Mucosa of stomach (tissue), 1 donor: ENCODE measurements around the gene PDIA2.

Experiments
- H3K27me3 ChIP-seq: one replicate; pipeline ENCODE4 v1.7.0; 2013; ENCODE audit warnings: mild to moderate bottlenecking, low read length; ENCODE audit not compliant: control insufficient read depth, insufficient read depth
- H3K36me3 ChIP-seq: one replicate; pipeline ENCODE4 v1.7.0; 2013; ENCODE audit warnings: low read length; ENCODE audit not compliant: control insufficient read depth, insufficient read depth
- H3K4me1 ChIP-seq: one replicate; pipeline ENCODE4 v1.7.0; 2013; ENCODE audit warnings: mild to moderate bottlenecking, low read length; ENCODE audit not compliant: control insufficient read depth, insufficient read depth
- H3K4me3 ChIP-seq: one replicate; pipeline ENCODE4 v1.7.0; 2013; ENCODE audit warnings: low read length
- H3K9ac ChIP-seq: one replicate; pipeline ENCODE4 v1.7.0; 2013; ENCODE audit warnings: mild to moderate bottlenecking, low read length, moderate library complexity
- H3K9me3 ChIP-seq: one replicate; pipeline ENCODE4 v1.7.0; 2013; ENCODE audit warnings: mild to moderate bottlenecking, low read length, moderate library complexity; ENCODE audit not compliant: control insufficient read depth
- donor health status: Pancreatic carcinoma.

PDIA2 gene, protein sequence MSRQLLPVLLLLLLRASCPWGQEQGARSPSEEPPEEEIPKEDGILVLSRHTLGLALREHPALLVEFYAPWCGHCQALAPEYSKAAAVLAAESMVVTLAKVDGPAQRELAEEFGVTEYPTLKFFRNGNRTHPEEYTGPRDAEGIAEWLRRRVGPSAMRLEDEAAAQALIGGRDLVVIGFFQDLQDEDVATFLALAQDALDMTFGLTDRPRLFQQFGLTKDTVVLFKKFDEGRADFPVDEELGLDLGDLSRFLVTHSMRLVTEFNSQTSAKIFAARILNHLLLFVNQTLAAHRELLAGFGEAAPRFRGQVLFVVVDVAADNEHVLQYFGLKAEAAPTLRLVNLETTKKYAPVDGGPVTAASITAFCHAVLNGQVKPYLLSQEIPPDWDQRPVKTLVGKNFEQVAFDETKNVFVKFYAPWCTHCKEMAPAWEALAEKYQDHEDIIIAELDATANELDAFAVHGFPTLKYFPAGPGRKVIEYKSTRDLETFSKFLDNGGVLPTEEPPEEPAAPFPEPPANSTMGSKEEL

DNA sequence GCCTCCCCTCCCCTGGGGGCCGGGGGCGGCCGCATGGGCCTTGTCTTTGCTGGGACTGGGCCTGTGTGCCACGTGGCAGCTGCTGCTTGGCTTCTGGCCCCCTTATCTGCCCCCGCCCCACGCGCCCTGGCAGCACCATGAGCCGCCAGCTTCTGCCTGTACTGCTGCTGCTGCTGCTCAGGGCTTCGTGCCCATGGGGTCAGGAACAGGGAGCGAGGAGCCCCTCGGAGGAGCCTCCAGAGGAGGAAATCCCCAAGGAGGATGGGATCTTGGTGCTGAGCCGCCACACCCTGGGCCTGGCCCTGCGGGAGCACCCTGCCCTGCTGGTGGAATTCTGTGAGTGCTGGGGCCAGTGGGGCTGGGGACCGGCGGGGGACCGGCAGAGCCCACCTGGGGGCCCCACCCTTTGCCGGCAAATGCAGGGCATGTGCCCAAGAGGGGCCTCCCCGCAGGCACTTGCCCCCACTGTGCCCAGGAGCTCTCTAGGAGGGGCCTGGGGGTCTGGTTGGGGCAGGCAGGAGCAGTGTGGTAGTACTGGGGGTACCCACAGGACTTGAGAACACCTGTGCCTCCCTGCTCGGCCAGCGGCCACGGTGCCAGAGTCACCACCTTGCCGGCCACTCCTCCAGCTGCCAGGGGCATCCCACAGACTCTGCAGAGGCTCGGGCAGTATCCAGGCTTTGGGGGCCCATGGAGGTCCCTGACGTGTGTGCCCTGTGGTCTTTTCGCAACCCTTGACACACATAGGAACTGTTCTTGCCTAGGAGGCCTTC lies at the start of gene PDIA2:
TSS of gene PDIA2 (plus strand) at position 132 of the 773 bp plus-strand sequence. CDS start at position 138, 6 bp downstream.
- Histone ChIP-seq H3K9me3 (no peaks in the 10 kb centered on the region), H3K4me1 (peaks cover 18% of the 10 kb centered on the region), H3K36me3 (no peaks in the 10 kb centered on the region), H3K9ac (no peak within 1 kb of the TSS), H3K27me3 (peaks cover 18% of the 10 kb centered on the region), H3K4me3 (no peak within 1 kb of the TSS)

DNA sequence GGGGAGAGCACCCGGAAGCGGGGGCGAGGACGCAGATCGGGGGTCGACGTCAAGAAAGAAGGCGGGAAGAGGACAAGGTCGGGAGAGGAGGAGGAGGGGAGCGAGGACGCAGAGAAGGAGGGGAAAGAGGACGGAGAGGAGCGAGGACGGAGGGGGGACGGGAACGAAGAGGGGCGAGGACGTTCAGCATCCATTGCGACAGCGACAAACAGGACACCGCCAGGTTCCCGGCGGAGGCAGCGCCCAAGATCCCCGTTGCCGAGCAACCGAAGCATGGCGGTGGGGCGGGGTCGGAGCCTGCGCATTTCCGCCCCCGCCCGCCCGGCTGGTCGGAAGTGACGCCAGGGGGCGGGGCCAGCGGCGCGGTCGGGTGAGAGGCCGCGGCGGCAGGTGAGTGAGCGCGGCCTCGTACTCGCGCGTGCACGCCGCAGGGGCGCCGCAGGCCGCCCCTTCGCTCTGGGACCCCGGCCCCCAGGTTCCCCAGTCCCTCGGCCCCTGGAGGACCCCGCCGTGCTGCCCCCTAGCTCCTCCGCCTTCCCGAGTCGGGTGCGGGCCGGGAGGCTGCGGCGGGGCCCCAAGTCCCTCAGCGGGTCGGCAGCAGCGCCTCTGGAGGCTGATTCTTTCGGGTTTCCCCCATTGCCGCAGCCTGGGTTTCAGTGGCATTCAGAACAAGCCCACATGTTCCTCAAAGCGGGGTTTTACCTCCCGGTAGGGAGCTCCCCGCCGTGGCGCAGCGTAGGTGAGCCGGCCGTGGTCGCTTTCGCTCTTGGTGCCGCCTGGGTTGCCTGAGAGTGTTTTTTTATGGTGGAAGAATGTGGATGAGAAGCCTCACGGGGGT lies 48.3 kb upstream of the PDIA2 start, which contains the start of gene FAM234A:
TSS of gene FAM234A (plus strand) at position 354 of the 838 bp plus-strand sequence. CDS start 19,593 bp downstream, outside the sequence.
- no peaks in the 10 kb centered on the region for H3K27me3 ChIP-seq
- H3K36me3 ChIP-seq, result no peaks in the 10 kb centered on the region
- H3K9me3 ChIP-seq, result no peaks in the 10 kb centered on the region
- H3K4me3 ChIP-seq, result peak within 1 kb of the TSS; percentile 80
- peaks cover 5% of the 10 kb centered on the region for H3K4me1 ChIP-seq
- H3K9ac ChIP-seq, result peak within 1 kb of the TSS; percentile 88

DNA sequence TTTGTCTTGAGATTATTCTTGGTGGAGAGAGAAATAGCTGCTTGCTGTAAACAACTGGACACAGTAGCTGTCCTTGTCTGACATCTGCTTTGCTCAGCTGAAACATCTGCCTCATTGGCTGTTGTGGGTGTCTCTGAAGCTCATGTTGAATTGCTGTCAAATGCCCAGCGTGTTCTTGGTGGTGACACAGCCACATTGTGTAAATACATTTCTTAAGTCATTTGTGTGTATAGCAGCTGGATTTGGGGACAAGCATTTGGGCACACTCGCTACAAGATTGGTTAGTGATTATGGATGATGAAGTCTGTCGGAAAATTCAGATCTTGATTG lies 43.1 kb upstream of the PDIA2 start:
- no peaks in the 10 kb centered on the region for H3K27me3 ChIP-seq
- H3K36me3 ChIP-seq, result no peaks in the 10 kb centered on the region
- no peak overlapping the region for H3K9ac ChIP-seq
- peaks cover 10% of the 10 kb centered on the region for H3K4me1 ChIP-seq
- no peaks in the 10 kb centered on the region for H3K9me3 ChIP-seq
- no peak overlapping the region for H3K4me3 ChIP-seq

DNA sequence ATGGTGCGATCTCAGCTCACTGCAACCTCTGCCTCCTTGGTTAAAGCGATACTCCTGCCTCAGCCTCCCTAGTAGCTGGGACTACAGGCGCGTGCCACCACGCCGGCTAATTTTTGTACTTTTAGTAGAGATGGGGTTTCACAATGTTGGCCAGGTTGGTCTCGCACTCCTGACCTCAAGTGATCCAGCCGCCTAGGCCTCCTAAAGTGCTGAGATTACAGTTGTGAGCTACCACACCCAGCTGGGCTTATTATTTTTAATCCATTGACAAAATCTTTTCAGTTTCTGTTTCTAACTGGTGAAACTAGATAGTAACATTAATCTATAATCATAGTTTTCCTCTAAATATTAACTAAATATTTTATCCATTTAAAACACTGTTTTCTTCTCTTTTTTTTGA lies 42.4 kb upstream of the PDIA2 start:
- no peak overlapping the region for H3K4me3 ChIP-seq
- H3K9me3 ChIP-seq, result no peaks in the 10 kb centered on the region
- H3K36me3 ChIP-seq, result no peaks in the 10 kb centered on the region
- H3K9ac ChIP-seq, result no peak overlapping the region
- peaks cover 7% of the 10 kb centered on the region for H3K4me1 ChIP-seq
- no peaks in the 10 kb centered on the region for H3K27me3 ChIP-seq

DNA sequence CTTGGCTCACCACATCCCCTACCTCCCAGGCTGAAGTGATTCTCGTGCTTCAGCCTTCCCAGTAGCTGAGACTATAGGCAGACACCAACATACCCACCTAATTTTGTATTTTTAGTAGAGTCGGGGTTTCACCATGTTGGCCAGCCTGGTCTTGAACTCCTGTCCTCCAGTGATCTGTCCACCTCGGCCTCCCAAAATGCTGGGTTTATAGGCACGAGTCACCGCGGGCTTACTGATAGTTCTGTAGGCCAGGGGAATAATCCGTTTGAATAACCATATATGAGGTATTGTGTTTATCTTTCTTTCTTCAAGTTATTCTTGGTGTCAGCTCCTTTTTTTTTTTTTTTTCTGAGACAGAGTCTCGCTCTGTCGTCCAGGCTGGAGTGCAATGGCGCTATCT lies 40.7 kb upstream of the PDIA2 start:
- Histone ChIP-seq H3K9ac (no peak overlapping the region), H3K4me1 (peaks cover 5% of the 10 kb centered on the region), H3K27me3 (no peaks in the 10 kb centered on the region), H3K4me3 (no peak overlapping the region), H3K36me3 (no peaks in the 10 kb centered on the region), H3K9me3 (no peaks in the 10 kb centered on the region)

DNA sequence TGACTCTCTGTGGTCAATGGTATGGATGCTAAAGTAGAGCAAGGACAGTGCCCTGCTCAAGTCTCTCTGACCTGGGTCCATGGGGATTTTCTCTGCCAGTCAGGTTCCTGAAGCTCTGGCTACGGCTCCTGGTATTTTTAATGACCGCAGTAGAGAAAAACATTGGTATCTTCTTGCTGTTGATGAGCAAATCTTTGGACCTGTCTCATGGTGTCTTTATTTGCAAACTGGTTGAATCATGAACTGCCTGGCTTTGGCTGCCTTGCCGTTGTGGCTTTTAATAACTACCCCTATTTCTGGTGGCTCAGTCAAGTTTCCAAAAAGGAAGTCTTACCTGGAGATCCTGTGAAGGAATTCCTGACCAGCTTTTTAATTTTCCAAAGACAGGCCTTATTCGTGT lies 39.6 kb upstream of the PDIA2 start:
- H3K4me1 ChIP-seq, result peaks cover 5% of the 10 kb centered on the region

DNA sequence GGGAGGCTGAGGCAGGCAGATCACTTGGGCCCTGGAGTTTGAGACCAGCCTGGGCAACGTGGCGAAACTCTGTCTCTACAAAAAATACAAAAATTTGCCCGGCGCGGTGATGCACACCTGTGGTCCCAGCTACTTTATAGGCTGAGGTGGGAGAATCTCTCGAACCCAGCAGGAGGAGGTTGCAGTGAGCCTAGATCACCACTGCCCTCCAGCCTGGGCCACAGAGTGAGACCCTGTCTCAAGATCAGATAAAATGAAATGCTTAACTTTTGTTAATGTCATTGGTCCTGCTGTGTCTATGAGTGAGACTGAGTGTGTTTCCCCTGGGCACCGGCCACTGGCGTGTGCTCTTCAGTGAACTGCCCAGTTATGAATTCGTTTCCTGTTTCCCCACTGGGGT lies 37.9 kb upstream of the PDIA2 start:
- Histone ChIP-seq H3K4me3 (no peak overlapping the region), H3K36me3 (no peaks in the 10 kb centered on the region)

More for the DNA sequence above, 39.6 kb upstream of the PDIA2 start:
- Histone ChIP-seq H3K9ac (no peak overlapping the region), H3K4me3 (no peak overlapping the region), H3K36me3 (no peaks in the 10 kb centered on the region), H3K9me3 (no peaks in the 10 kb centered on the region), H3K27me3 (no peaks in the 10 kb centered on the region)

DNA sequence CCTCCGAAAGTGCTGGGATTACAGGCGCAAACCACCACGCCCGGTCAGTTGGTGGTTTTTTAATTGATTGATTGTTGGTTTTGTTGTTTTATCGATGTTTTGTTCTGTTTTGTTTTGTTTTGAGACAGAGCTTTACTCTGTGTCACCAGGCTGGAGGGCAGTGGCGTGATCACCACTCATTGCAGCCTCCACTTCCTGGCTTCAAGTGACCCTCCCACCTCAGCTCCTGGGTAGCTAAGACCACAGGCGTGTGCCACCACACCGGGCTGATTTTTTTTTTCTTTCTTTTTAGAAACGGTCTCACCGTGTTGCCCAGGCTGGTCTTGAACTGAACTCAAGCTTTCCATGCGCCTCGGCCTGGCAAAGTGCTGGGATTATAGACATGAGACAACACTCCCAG lies 35.9 kb upstream of the PDIA2 start:
- H3K4me3 ChIP-seq, result no peak overlapping the region
- no peaks in the 10 kb centered on the region for H3K27me3 ChIP-seq
- H3K36me3 ChIP-seq, result no peaks in the 10 kb centered on the region
- H3K9ac ChIP-seq, result no peak overlapping the region
- peaks cover 11% of the 10 kb centered on the region for H3K4me1 ChIP-seq
- no peaks in the 10 kb centered on the region for H3K9me3 ChIP-seq

More for the DNA sequence above, 37.9 kb upstream of the PDIA2 start:
- Histone ChIP-seq H3K9me3 (no peaks in the 10 kb centered on the region), H3K4me1 (peaks cover 8% of the 10 kb centered on the region), H3K9ac (no peak overlapping the region), H3K27me3 (no peaks in the 10 kb centered on the region)

DNA sequence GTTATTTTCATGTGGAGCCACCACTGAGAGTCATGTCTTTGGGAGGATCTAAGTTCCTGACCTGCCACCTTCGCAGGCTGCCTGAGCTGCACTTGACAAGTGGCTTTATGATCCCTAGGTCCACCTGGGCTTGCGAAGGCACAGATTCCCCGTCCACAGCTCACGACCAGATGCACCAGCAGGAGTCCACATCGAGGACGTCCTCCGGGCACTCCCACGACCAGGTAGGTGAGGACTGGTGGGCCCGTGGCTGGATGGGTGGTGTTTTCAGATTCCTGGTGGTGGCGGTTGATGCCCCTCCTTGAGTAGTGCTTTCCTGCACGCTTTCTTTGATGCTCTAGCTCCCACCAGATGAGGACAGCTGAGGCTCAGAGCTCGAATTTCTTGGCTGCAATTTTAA lies 33.5 kb upstream of the PDIA2 start:
- H3K4me3 ChIP-seq, result no peak overlapping the region
- no peaks in the 10 kb centered on the region for H3K27me3 ChIP-seq
- no peaks in the 10 kb centered on the region for H3K36me3 ChIP-seq
- no peak overlapping the region for H3K9ac ChIP-seq
- no peaks in the 10 kb centered on the region for H3K9me3 ChIP-seq
- peaks cover 28% of the 10 kb centered on the region for H3K4me1 ChIP-seq

DNA sequence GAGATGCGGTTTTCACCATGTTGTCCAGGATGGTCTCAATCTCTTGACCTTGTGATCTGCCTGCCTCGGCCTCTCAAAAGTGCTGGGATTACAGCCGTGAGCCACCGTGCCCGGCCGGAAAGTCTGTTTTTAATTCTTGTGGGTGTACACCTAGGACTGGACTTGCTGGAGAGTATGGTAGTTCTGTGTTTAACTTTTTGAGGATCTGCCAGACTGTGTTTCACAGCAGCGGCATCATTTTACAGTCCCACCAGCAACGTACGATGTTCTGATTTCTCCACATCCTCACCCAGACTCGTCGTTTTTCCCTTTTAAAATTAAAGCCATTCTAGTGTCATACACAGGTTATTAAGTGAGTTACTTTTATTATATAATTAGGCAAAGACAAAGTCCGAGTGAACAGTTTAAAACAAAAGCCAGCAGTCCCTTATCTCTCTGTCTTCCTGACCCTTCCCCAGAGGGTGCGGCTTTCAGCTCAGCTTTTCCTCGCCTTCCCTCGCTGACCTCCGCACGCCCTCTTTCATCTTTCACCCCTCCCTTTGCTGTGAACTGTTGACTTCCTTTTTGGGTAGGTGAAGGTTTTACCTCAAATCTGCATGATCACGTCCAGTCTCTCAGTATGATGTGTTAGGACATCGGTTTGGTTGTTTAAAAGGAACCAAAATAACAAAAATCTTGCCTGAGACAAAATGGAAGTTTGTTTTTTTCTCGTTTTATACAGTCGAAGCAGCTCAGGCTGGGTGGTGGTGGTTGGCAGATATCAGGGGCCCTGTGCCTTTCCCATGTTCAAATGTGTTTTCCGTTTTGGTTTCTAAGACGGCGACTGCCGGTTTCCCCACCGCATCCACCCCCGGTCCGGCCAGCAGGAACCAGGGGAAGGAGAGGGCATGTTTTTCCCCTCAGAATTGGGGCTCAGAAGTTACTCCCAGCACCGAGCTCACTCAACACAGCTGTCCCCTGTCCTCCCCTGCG lies 30.3 kb upstream of the PDIA2 start:
- Histone ChIP-seq H3K4me1 (peaks cover 28% of the 10 kb centered on the region), H3K9me3 (no peaks in the 10 kb centered on the region), H3K27me3 (no peaks in the 10 kb centered on the region), H3K4me3 (no peak overlapping the region), H3K9ac (peak overlapping the region; percentile 28), H3K36me3 (no peaks in the 10 kb centered on the region)

DNA sequence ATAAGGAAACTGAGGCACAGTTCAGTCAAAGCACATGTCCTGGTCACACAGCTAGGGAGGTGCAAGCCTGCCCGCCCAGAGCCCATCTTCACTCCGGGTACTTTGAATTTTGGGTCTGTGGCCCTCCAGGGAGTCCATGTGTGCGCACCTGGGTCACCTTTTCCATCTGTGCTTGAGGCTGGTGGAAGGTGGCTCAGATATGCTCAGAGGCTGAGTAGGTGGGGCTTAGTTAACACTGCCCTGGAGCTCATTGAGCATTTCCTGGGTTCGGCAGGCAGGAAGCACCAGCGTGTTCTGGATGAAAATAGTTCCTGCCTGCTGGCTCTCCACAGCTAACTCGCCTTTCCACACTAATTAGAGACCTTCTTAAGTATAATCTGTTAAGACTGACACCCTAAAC lies 29.1 kb upstream of the PDIA2 start:
- Histone ChIP-seq H3K27me3 (no peaks in the 10 kb centered on the region), H3K4me3 (no peak overlapping the region), H3K4me1 (peaks cover 28% of the 10 kb centered on the region), H3K9me3 (no peaks in the 10 kb centered on the region), H3K9ac (no peak overlapping the region), H3K36me3 (no peaks in the 10 kb centered on the region)
